ENCODE data around the gene LIPH.

DNA sequence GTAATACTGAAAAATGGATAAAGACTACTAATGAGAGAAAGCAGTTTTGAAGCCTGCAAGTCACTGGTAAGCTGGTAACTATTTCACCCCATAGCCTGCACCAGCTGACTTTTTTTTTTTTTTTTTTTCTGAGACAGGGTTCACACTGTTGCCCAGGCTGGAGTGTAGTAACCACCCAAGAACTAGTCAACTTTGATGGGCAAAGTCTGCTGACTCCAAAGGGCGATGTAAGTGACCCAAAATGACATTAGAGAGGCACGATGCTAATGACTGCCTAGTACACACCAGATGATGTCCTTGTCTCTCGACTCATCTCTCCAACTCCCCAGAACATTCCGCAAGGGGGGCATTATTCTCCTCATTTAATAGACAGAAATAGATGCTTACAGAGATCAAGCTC, 40.7 kb downstream of the LIPH start:
- TF ChIP-seq, protein P1, sequence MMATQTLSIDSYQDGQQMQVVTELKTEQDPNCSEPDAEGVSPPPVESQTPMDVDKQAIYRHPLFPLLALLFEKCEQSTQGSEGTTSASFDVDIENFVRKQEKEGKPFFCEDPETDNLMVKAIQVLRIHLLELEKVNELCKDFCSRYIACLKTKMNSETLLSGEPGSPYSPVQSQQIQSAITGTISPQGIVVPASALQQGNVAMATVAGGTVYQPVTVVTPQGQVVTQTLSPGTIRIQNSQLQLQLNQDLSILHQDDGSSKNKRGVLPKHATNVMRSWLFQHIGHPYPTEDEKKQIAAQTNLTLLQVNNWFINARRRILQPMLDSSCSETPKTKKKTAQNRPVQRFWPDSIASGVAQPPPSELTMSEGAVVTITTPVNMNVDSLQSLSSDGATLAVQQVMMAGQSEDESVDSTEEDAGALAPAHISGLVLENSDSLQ (IDR thresholded peaks at IDR 0.05), result no peak
- no peak for TF ChIP-seq RCOR1 (conservative IDR thresholded peaks at IDR 0.05; ENCODE audit: low read depth, low read length)
- TF ChIP-seq POLR2A (IDR thresholded peaks at IDR 0.05; ENCODE audit: low read depth, low read length), result no peak

Data from GM12878 (cell line).